ENCODE results near the gene SMOC2.

DNA sequence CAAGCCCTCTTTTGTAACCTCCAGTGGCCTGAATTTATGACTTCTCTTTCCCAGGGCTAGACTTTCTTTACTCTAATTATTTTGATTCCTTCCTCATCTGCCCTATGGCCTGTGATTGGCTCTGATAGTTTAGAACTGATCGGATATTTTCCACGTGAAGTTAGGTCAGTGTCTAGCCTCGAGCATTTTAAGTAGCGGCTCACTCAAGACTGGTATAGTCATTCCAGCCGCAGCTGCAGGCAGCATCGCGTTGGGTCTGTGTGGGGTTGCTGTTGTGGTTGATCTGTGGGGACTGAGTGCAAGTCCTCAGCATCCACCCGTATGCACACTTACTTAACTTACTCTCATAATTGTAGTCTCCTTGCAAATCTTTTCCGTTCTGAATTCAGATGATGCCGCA is 105.7 kb downstream of the SMOC2 start:
- TF ChIP-seq, protein P1, sequence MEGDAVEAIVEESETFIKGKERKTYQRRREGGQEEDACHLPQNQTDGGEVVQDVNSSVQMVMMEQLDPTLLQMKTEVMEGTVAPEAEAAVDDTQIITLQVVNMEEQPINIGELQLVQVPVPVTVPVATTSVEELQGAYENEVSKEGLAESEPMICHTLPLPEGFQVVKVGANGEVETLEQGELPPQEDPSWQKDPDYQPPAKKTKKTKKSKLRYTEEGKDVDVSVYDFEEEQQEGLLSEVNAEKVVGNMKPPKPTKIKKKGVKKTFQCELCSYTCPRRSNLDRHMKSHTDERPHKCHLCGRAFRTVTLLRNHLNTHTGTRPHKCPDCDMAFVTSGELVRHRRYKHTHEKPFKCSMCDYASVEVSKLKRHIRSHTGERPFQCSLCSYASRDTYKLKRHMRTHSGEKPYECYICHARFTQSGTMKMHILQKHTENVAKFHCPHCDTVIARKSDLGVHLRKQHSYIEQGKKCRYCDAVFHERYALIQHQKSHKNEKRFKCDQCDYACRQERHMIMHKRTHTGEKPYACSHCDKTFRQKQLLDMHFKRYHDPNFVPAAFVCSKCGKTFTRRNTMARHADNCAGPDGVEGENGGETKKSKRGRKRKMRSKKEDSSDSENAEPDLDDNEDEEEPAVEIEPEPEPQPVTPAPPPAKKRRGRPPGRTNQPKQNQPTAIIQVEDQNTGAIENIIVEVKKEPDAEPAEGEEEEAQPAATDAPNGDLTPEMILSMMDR (optimal IDR thresholded peaks at IDR 0.05 in 1 of 3, IDR thresholded peaks at IDR 0.05 in 1 of 3, conservative IDR thresholded peaks at IDR 0.05 in 1 of 3; ENCODE audit: extremely low read depth in 1 of 3, insufficient read depth in 2 of 3, low read length in 3 of 3): no peak
- no peak for TF ChIP-seq EZH2 (IDR thresholded peaks at IDR 0.05; ENCODE audit: low read length)
